Thyroid gland (tissue), 4 donors: Measurements from ENCODE around the gene EPHB6.

Source experiments
- CTCF ChIP-seq, 6 experiments: fragments of 200-600 bp in 3 of 6; fragments of 450-650 bp in 3 of 6; sonication (generic) in 3 of 6; IDR thresholded peaks; one replicate each; pipeline ENCODE4 v1.5.1; 2016 to 2019; ENCODE audit warnings: antibody characterized with exemption in 6 of 6, mild to moderate bottlenecking in 2 of 6, inconsistent platforms in 1 of 6, moderate library complexity in 1 of 6
- POLR2A ChIP-seq, 2 donors: fragments of 450-650 bp; IDR thresholded peaks; one replicate each; pipeline ENCODE4 v1.6.1; 2017; ENCODE audit warnings: antibody characterized with exemption in 2 of 2, mild to moderate bottlenecking in 2 of 2, moderate library complexity in 1 of 2

- TF ChIP-seq CTCF (IDR thresholded peaks at IDR 0.05) = no peak
- no peak for TF ChIP-seq POLR2A (IDR thresholded peaks at IDR 0.05)
These were observed 28.9 kb downstream of the EPHB6 start for GRCh38 chr7:142883571-142884285.
